ENCODE data around the gene UBE2H. TPM values are rescaled to one million over a fixed set of nuclear protein-coding genes. Genes with fewer than 3 reads are reported as not detected.
"Not testable (repeated sequence)": the region's sequence is repeated elsewhere in the genome, so short reads cannot be mapped to it uniquely, and the experiment has no call there.

UBE2H gene
- total RNA-seq, 2 experiments from 2014 or later = 27.9 to 28.3 TPM

- Mint-ChIP-seq H3K4me3 (no peak overlapping the region), H3K4me1 (no peaks in the 10 kb centered on the region), H3K9me3 (ENCODE audit: low read depth) (no peaks in the 10 kb centered on the region), H3K27ac (no peak overlapping the region), H3K36me3 (no peaks in the 10 kb centered on the region), H3K27me3 (peaks cover 8% of the 10 kb centered on the region)
- DNase-seq = no peak
- no peak for ATAC-seq
- CTCF ChIA-PET = no interaction called here
Observed at GRCh38 chr7:129797214-129797789, 155.5 kb downstream of the UBE2H start.

- CTCF ChIA-PET = no interaction called here
- no peaks in the 10 kb centered on the region for H3K4me1 Mint-ChIP-seq
- H3K4me3 Mint-ChIP-seq = no peak overlapping the region
- peaks cover 10% of the 10 kb centered on the region for H3K27me3 Mint-ChIP-seq
- DNase-seq = no peak
- H3K36me3 Mint-ChIP-seq = no peaks in the 10 kb centered on the region
- ATAC-seq = no peak
- no peaks in the 10 kb centered on the region for H3K9me3 Mint-ChIP-seq (ENCODE audit: low read depth)
- H3K27ac Mint-ChIP-seq = no peak overlapping the region
Observed at GRCh38 chr7:129796186-129796775, 156.5 kb downstream of the UBE2H start.

GRCh38 chr7:129794461-129794860 lies 158.3 kb downstream of the UBE2H start:
- H3K4me1 Mint-ChIP-seq; H3K9me3 Mint-ChIP-seq (ENCODE audit: low read depth); ATAC-seq; CTCF ChIA-PET; H3K27ac Mint-ChIP-seq; H3K4me3 Mint-ChIP-seq; H3K36me3 Mint-ChIP-seq; DNase-seq: not testable (repeated sequence)
- H3K27me3 Mint-ChIP-seq = peaks cover 17% of the 10 kb centered on the region

GRCh38 chr7:129793506-129794310 lies 159.1 kb downstream of the UBE2H start:
- no peaks in the 10 kb centered on the region for H3K9me3 Mint-ChIP-seq (ENCODE audit: low read depth)
- no peaks in the 10 kb centered on the region for H3K36me3 Mint-ChIP-seq
- H3K4me3 Mint-ChIP-seq = no peak overlapping the region
- no peaks in the 10 kb centered on the region for H3K4me1 Mint-ChIP-seq
- DNase-seq (no peak), ATAC-seq (no peak)
- H3K27me3 Mint-ChIP-seq = peaks cover 22% of the 10 kb centered on the region
- CTCF ChIA-PET = no interaction called here
- no peak overlapping the region for H3K27ac Mint-ChIP-seq

- Mint-ChIP-seq H3K4me1 (no peaks in the 10 kb centered on the region), H3K4me3 (no peak overlapping the region), H3K27ac (no peak overlapping the region), H3K9me3 (ENCODE audit: low read depth) (no peaks in the 10 kb centered on the region), H3K36me3 (no peaks in the 10 kb centered on the region), H3K27me3 (peaks cover 26% of the 10 kb centered on the region)
- DNase-seq (no peak), ATAC-seq (no peak)
- CTCF ChIA-PET = no interaction called here
Observed at GRCh38 chr7:129792721-129793120, 160.0 kb downstream of the UBE2H start.

- Mint-ChIP-seq H3K27ac (no peak overlapping the region), H3K27me3 (peaks cover 51% of the 10 kb centered on the region), H3K4me1 (peaks cover 8% of the 10 kb centered on the region), H3K9me3 (ENCODE audit: low read depth) (no peaks in the 10 kb centered on the region), H3K4me3 (no peak overlapping the region), H3K36me3 (no peaks in the 10 kb centered on the region)
- CTCF ChIA-PET = no interaction called here
- ATAC-seq = no peak
- no peak for DNase-seq
Observed at GRCh38 chr7:129790136-129790535, 162.6 kb downstream of the UBE2H start.

- peaks cover 12% of the 10 kb centered on the region for H3K4me1 Mint-ChIP-seq
- CTCF ChIA-PET = no interaction called here
- ATAC-seq (no peak), DNase-seq (no peak)
- no peaks in the 10 kb centered on the region for H3K9me3 Mint-ChIP-seq (ENCODE audit: low read depth)
- no peak overlapping the region for H3K4me3 Mint-ChIP-seq
- no peak overlapping the region for H3K27ac Mint-ChIP-seq
- H3K36me3 Mint-ChIP-seq = no peaks in the 10 kb centered on the region
- peaks cover 56% of the 10 kb centered on the region for H3K27me3 Mint-ChIP-seq
Observed at GRCh38 chr7:129789652-129790051, 163.1 kb downstream of the UBE2H start.

- CTCF ChIA-PET = no interaction called here
- Mint-ChIP-seq H3K27me3 (peaks cover 60% of the 10 kb centered on the region), H3K36me3 (no peaks in the 10 kb centered on the region), H3K4me3 (no peak overlapping the region), H3K27ac (no peak overlapping the region), H3K9me3 (ENCODE audit: low read depth) (no peaks in the 10 kb centered on the region), H3K4me1 (peaks cover 12% of the 10 kb centered on the region)
- ATAC-seq = no peak
- DNase-seq = no peak
Observed at GRCh38 chr7:129789000-129789399, 163.8 kb downstream of the UBE2H start.

- CTCF ChIA-PET = no interaction called here
- ATAC-seq (no peak), DNase-seq (no peak)
- Mint-ChIP-seq H3K27ac (no peak overlapping the region), H3K36me3 (peaks cover 2% of the 10 kb centered on the region), H3K27me3 (peaks cover 72% of the 10 kb centered on the region), H3K4me3 (no peak overlapping the region), H3K4me1 (peaks cover 28% of the 10 kb centered on the region), H3K9me3 (ENCODE audit: low read depth) (no peaks in the 10 kb centered on the region)
Observed at GRCh38 chr7:129786825-129787563, 165.8 kb downstream of the UBE2H start.

GRCh38 chr7:129785685-129786514 lies 166.9 kb downstream of the UBE2H start:
- Mint-ChIP-seq H3K9me3 (ENCODE audit: low read depth) (no peaks in the 10 kb centered on the region), H3K36me3 (peaks cover 2% of the 10 kb centered on the region), H3K4me1 (peaks cover 37% of the 10 kb centered on the region), H3K4me3 (no peak overlapping the region), H3K27ac (no peak overlapping the region), H3K27me3 (peaks cover 76% of the 10 kb centered on the region)
- ATAC-seq (no peak), DNase-seq (no peak)
- CTCF ChIA-PET = interaction anchor here (0.6 to 1.5 kb wide), 2 partner anchors 35 to 39 kb away, joined by 3 to 7 read pairs; no protein-coding TSS in a partner anchor

- H3K27ac Mint-ChIP-seq = no peak overlapping the region
- DNase-seq = no peak
- peaks cover 38% of the 10 kb centered on the region for H3K4me1 Mint-ChIP-seq
- ATAC-seq = no peak
- peaks cover 2% of the 10 kb centered on the region for H3K36me3 Mint-ChIP-seq
- H3K27me3 Mint-ChIP-seq = peaks cover 73% of the 10 kb centered on the region
- H3K4me3 Mint-ChIP-seq = no peak overlapping the region
- H3K9me3 Mint-ChIP-seq (ENCODE audit: low read depth) = no peaks in the 10 kb centered on the region
- CTCF ChIA-PET = interaction anchor here (1.5 kb wide), 1 partner anchor 40 kb away, joined by 7 read pairs; no protein-coding TSS in a partner anchor
Observed at GRCh38 chr7:129784783-129785684, 167.7 kb downstream of the UBE2H start.

GRCh38 chr7:129784437-129784782 lies 168.3 kb downstream of the UBE2H start:
- CTCF ChIA-PET = no interaction called here
- no peak for ATAC-seq
- peaks cover 38% of the 10 kb centered on the region for H3K4me1 Mint-ChIP-seq
- no peak overlapping the region for H3K27ac Mint-ChIP-seq
- peaks cover 2% of the 10 kb centered on the region for H3K36me3 Mint-ChIP-seq
- no peak for DNase-seq
- no peaks in the 10 kb centered on the region for H3K9me3 Mint-ChIP-seq (ENCODE audit: low read depth)
- no peak overlapping the region for H3K4me3 Mint-ChIP-seq
- peaks cover 71% of the 10 kb centered on the region for H3K27me3 Mint-ChIP-seq
